K562 (cell line): ENCODE data around the gene COL4A2. TPM values are rescaled to one million over a fixed set of nuclear protein-coding genes. Genes with fewer than 3 reads are reported as not detected.

Source experiments
- ATAC-seq: fragments of 200-7000 bp; cut with Tn5 transposase; 3 replicates; pipeline ENCODE4 v1.9.1; 2020; ENCODE audit warnings: moderate library complexity
- BruUV-seq: library from RNA; stranded (reverse); fragments of 400-500 nt; replicated peaks from 2 replicates; lab custom pipeline; 2021; lab: Mats Ljungman, UMichigan
- CTCF ChIA-PET: fragments of 300-600 bp; formaldehyde crosslinking; extraction: SDS; loops from one replicate; lab custom pipeline; 2021; ENCODE audit warnings: low intra/inter-chr PET ratio; lab: Yijun Ruan, JAX
- POLR2A ChIA-PET: fragments of 300-600, 350-650 bp; sonication (Branson Sonifier 250); formaldehyde crosslinking; extraction: SDS; loops from one replicate; lab custom pipeline; 2021; ENCODE audit warnings: antibody characterized with exemption, inconsistent platforms; lab: Yijun Ruan, JAX
- DNase-seq, 4 experiments: peaks; one replicate each; pipeline versions ENCODE4 v3.0.0 to v3.0.0-alpha.2; 2011 to 2018; ENCODE audit warnings: low spot score in 3 of 4, mixed read lengths in 3 of 4; ENCODE audit errors: extremely low read depth in 1 of 4
- FAIRE-seq: peaks from 2 replicates; lab custom pipeline; 2011; peaks lifted over from hg19 to GRCh38; lab: Jason Lieb, UNC
- H2AFZ ChIP-seq: 2 replicates; pipeline ENCODE4 v1.6.0; 2011; ENCODE audit warnings: low read depth, low read length, control low read depth, inconsistent platforms
- H3K27ac ChIP-seq: fragments of 200-600 bp; 3 replicates; pipeline ENCODE4 v1.8.0; 2011; ENCODE audit warnings: low read depth, mild to moderate bottlenecking, control low read depth, inconsistent platforms, low read length, moderate library complexity, mixed read lengths; ENCODE audit errors: extremely low read depth
- H3K27me3 ChIP-seq, 2 experiments: fragments of 300-600 bp in 1 of 2; 2 replicates in 1 of 2; 3 replicates in 1 of 2; pipeline versions ENCODE4 v1.6.0 to v1.8.0; 2011; ENCODE audit warnings: inconsistent platforms in 2 of 2, low read length in 2 of 2, mild to moderate bottlenecking in 1 of 2, mixed read lengths in 1 of 2, moderate library complexity in 1 of 2; ENCODE audit not compliant: control insufficient read depth in 2 of 2, insufficient read depth in 2 of 2
- H3K36me3 ChIP-seq: fragments of 300-600 bp; 3 replicates; pipeline ENCODE4 v1.8.0; 2011; ENCODE audit warnings: mild to moderate bottlenecking, low read length, inconsistent platforms; ENCODE audit not compliant: control insufficient read depth, insufficient read depth
- H3K4me1 ChIP-seq, 2 experiments: fragments of 200-600 bp in 1 of 2; replicated peaks in 1 of 2; 2 replicates in 1 of 2; 3 replicates in 1 of 2; pipeline versions ENCODE4 v1.5.1 to v1.8.0; 2011; ENCODE audit warnings: inconsistent platforms in 2 of 2, low read length in 2 of 2, mild to moderate bottlenecking in 1 of 2, mixed read lengths in 1 of 2, moderate library complexity in 1 of 2; ENCODE audit not compliant: control insufficient read depth in 2 of 2, insufficient read depth in 2 of 2
- H3K4me2 ChIP-seq: 2 replicates; pipeline ENCODE4 v1.6.1; 2011; ENCODE audit warnings: low read length, control low read depth, inconsistent platforms, mixed read lengths; ENCODE audit not compliant: insufficient read depth
- H3K4me3 ChIP-seq: fragments of 200-600 bp; sonication (generic), shearing (Covaris generic); 2 replicates; pipeline ENCODE4 v1.5.1; 2016; ENCODE audit warnings: control low read depth, inconsistent platforms
- H3K79me2 ChIP-seq: fragments of 200-600 bp; 3 replicates; pipeline ENCODE4 v1.8.0; 2011; ENCODE audit warnings: low read length, inconsistent platforms; ENCODE audit not compliant: control insufficient read depth, insufficient read depth
- H3K9ac ChIP-seq, 2 experiments: 2 replicates each; pipeline versions ENCODE4 v1.6.0 to v1.6.1; 2011; ENCODE audit warnings: low read depth in 2 of 2, low read length in 2 of 2, control low read depth in 1 of 2, inconsistent platforms in 1 of 2, mild to moderate bottlenecking in 1 of 2, mixed read lengths in 1 of 2; ENCODE audit not compliant: insufficient read depth in 1 of 2
- H3K9me1 ChIP-seq: one replicate; pipeline ENCODE4 v1.6.0; 2011; ENCODE audit warnings: inconsistent platforms, mild to moderate bottlenecking, low read length, moderate library complexity; ENCODE audit not compliant: control insufficient read depth, insufficient read depth
- H3K9me3 ChIP-seq: replicated peaks from 2 replicates; pipeline ENCODE4 v1.5.1; 2011; ENCODE audit warnings: low read depth, low read length, inconsistent platforms; ENCODE audit not compliant: control insufficient read depth, insufficient read depth
- H4K20me1 ChIP-seq: replicated peaks from 2 replicates; pipeline ENCODE4 v1.6.1; 2011; ENCODE audit warnings: low read length, inconsistent platforms, mixed read lengths; ENCODE audit not compliant: control insufficient read depth, insufficient read depth
- CBFA2T3 ChIP-seq: fragments of 450-650 bp; IDR thresholded peaks from 2 replicates; pipeline ENCODE4 v1.6.1; 2017
- CREB3 ChIP-seq: fragments of 450-650 bp; conservative IDR thresholded peaks from 2 replicates; pipeline ENCODE4 v1.6.1; 2016; ENCODE audit warnings: missing genetic modification characterization, low read depth, mild to moderate bottlenecking, missing compliant biosample characterization, moderate library complexity
- HDAC8 ChIP-seq: fragments of 450-650 bp; IDR thresholded peaks from 2 replicates; pipeline ENCODE4 v1.6.1; 2016; ENCODE audit warnings: mild to moderate bottlenecking, missing genetic modification characterization, moderate library complexity, missing compliant biosample characterization
- POLR2G ChIP-seq: fragments of 200-400 bp; formaldehyde crosslinking; IDR thresholded peaks from 2 replicates; pipeline ENCODE4 v1.6.1; 2017; ENCODE audit warnings: low read depth, mild to moderate bottlenecking, antibody characterized with exemption, low read length, moderate library complexity
- RCOR1 ChIP-seq, 2 experiments: IDR thresholded peaks; 2 replicates each; pipeline ENCODE4 v1.6.1; 2012; ENCODE audit warnings: low read depth in 2 of 2, low read length in 2 of 2, borderline replicate concordance in 1 of 2, improper control_type of control experiment in 1 of 2
- RERE ChIP-seq: sonication (generic); formaldehyde crosslinking; IDR thresholded peaks from 2 replicates; pipeline ENCODE4 v1.8.0; 2023; ENCODE audit warnings: missing genetic modification reagents, mild to moderate bottlenecking, borderline replicate concordance
- STAT6 ChIP-seq: sonication (generic); formaldehyde crosslinking; IDR thresholded peaks from 2 replicates; pipeline ENCODE4 v1.8.1; 2023; ENCODE audit warnings: mild to moderate bottlenecking, missing genetic modification reagents
- ZNF445 ChIP-seq: fragments of 250-450 bp; sonication (Bioruptor Pico); IDR thresholded peaks from 2 replicates; pipeline ENCODE4 v1.4.0; 2020; ENCODE audit warnings: low read depth, mild to moderate bottlenecking, moderate library complexity
- ZNF512 ChIP-seq: IDR thresholded peaks from 2 replicates; pipeline ENCODE4 v1.6.1; 2016; ENCODE audit warnings: missing genetic modification characterization, missing compliant biosample characterization
- whole genome bisulfite sequencing: fragments of 100-300 bp; shearing (Covaris generic); methylation state at CpG from one replicate; pipeline ENCODE4 v1.1.6; 2016; ENCODE audit warnings: low coverage, mixed read lengths; ENCODE audit not compliant: insufficient coverage; ENCODE audit errors: missing lambda C conversion rate; 5-methylcytosine and 5-hydroxymethylcytosine counted together
- in situ Hi-C: fragments of 300-500 bp; cut with MboI; formaldehyde crosslinking; loops from 4 replicates; pipeline ENCODE4 v1.15.0; 2018; ENCODE audit warnings: inconsistent platforms, mixed read lengths
- intact Hi-C: fragments of 100-400 bp; cut with micrococcal nuclease; formaldehyde crosslinking; loops from 2 replicates; pipeline ENCODE4 v1.14.2; 2022
- polyA plus RNA-seq, 8 experiments: library from polyadenylated mRNA; depleted of rRNA in 4 of 8; stranded (reverse) in 5 of 8; unstranded in 3 of 8; fragments of >200 nt; fragmentation: Nextera tagmentation in 2 of 8; fragmentation: Illumina TruSeq in 1 of 8; extraction: Ambion mirVana in 2 of 8; extraction: Trizol in 1 of 8; gene quantifications; 2 replicates each; pipeline versions ENCODE4 v1.2.1 to v1.2.3, GENCODE V29; 2011 to 2014; ENCODE audit warnings: inconsistent platforms in 1 of 8, missing spikeins in 1 of 8
- total RNA-seq, 7 experiments: library from RNA; depleted of rRNA in 6 of 7; stranded (reverse); fragments of >200 nt in 6 of 7; fragmentation: Illumina TruSeq in 2 of 7; extraction: Trizol in 2 of 7; gene quantifications; 2 replicates each; pipeline versions ENCODE4 v1.2.1 to v1.2.3, GENCODE V29; 2011 to 2021; ENCODE audit warnings: low replicate concordance in 1 of 7

The COL4A2 gene
- total and polyA plus RNA-seq, 9 of the 15 experiments (the other 6 are each of a cell fraction or from before 2014, with no cell fraction given) = 0.13 to 15.2 (median 8.1) TPM

- WGBS = 8% methylated on average over 12 of the region's 14 CpGs
- intact Hi-C loops = loop anchor here (2.0 kb wide), 1 partner anchor 34 kb away; no protein-coding TSS in a partner anchor
- FAIRE-seq = peak; percentile 15
- TF ChIP-seq CREB3 (no peak), RERE (CRISPR knock-in tag) (no peak), STAT6 (CRISPR knock-in tag) (no peak), RCOR1 (IDR thresholded peaks at IDR 0.05; ENCODE audit: borderline replicate concordance in 1 of 2, low read depth in 2 of 2, low read length in 2 of 2) (0 out of 4 replicates have a peak, but pooled peaks of 1 of the 2 experiments have one; percentile 11), POLR2G (no peak), CBFA2T3 (peak; percentile 35; the same call in 1 of the 2 replicates), ZNF512 (tag) (no peak), ZNF445 (CRISPR knock-in tag) (no peak), HDAC8 (no peak)
Observed at GRCh38 chr13:110470272-110471009, 163.4 kb downstream of the COL4A2 start.

More at GRCh38 chr13:110470272-110471009, 163.4 kb downstream of the COL4A2 start:
- no peaks in the 10 kb centered on the region for H3K9me1 ChIP-seq
- no peak for DNase-seq
- H3K36me3 ChIP-seq = no peaks in the 10 kb centered on the region
- no peaks in the 10 kb centered on the region for H4K20me1 ChIP-seq
- ATAC-seq = no peak
- H3K27ac ChIP-seq = no peak overlapping the region
- POLR2A ChIA-PET = no interaction called here
- H2AFZ ChIP-seq = no peak overlapping the region
- H3K79me2 ChIP-seq = no peaks in the 10 kb centered on the region
- no peaks in the 10 kb centered on the region for H3K27me3 ChIP-seq
- CTCF ChIA-PET = interaction anchor here (0.6 kb wide), 1 partner anchor 18 kb away, joined by 3 read pairs; no protein-coding TSS in a partner anchor
- in situ Hi-C loops = no loop called here
- H3K4me3 ChIP-seq = no peak overlapping the region
- BruUV-seq = no TSS peak
- no peak overlapping the region for H3K4me2 ChIP-seq
- H3K9me3 ChIP-seq = no peaks in the 10 kb centered on the region
- H3K4me1 ChIP-seq = peaks cover 27 to 32% of the 10 kb centered on the region in 2 experiments
- no peak overlapping the region for H3K9ac ChIP-seq
